GM19351 (cell line): Measurements from ENCODE around the gene IFRD2.

Experiments used
- ATAC-seq: cut with Tn5 transposase; IDR thresholded peaks from one replicate; pipeline ENCODE4 v1.9.1; 2021; ENCODE audit warnings: mild to moderate bottlenecking, moderate library complexity; ENCODE audit not compliant: unreplicated experiment

IFRD2 gene, protein sequence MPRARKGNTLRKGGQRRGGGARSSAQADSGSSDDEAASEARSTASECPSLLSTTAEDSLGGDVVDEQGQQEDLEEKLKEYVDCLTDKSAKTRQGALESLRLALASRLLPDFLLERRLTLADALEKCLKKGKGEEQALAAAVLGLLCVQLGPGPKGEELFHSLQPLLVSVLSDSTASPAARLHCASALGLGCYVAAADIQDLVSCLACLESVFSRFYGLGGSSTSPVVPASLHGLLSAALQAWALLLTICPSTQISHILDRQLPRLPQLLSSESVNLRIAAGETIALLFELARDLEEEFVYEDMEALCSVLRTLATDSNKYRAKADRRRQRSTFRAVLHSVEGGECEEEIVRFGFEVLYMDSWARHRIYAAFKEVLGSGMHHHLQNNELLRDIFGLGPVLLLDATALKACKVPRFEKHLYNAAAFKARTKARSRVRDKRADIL

DNA sequence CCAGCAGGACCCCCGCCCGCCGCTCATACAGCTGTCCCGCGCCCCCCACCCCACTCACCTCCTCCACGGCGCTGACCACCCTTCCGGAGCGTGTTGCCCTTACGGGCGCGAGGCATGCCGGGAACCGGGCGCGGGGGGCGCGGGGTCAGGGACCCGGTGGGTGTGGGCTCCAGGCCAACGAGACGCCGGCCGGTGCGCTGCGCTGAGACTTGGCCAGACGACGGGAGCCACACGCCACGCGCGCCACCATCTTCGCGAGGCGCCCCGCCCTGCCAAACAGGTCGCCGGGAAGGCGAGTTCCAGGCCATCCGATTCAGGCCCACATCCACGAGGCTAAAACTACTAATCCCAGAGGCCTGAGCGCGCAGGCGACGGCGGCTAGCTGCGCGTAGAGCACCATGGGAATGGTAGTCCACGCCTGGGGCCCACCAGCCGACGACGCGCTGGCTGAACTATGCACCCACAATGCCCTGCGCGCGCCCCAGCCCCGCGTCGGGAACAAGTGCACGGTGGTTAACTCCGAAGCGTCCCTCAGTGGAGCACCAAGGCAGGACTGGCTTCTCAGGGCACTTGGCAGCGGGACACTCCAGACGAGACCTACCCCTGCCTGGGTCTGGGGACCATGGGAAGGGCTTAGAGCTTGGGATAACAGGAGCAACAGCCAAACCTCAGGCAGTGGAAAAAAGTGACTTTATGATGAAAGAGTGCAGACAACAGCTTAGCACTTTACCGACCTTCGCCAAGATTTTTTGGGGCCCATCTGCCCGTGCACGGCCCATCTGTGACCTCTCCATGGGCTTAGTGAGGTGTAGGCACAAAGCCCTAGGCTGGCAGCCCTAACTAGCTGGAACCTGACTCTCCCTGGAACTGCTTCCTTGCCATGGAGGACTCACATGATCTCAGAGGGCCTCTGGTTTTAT lies at the start of gene IFRD2:
Gene IFRD2 (minus strand): TSS at position 271 of the 920 bp plus-strand sequence. CDS start 155 bp downstream, at position 116.
- ATAC-seq = peak; percentile 96

DNA sequence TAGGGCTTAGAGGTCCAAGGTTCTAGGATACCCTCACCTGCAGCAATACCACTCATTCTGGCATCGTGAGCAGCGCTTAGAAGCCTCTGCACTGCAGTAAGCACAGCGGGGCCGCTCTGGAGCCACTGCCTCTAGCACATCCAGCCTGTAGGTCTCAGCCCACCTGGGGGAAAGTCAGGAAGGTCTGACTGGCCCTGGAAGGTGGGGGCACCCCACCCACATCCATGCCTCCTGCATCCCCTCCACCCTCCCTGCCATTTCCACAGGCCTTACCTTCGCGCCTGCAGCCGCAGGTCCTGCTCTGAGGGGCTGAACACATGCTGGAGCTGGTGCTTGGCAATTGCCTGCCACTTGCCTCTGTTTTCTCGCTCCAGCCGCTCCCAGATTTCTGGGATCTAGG lies 49.3 kb upstream of the IFRD2 start:
- no peak for ATAC-seq

DNA sequence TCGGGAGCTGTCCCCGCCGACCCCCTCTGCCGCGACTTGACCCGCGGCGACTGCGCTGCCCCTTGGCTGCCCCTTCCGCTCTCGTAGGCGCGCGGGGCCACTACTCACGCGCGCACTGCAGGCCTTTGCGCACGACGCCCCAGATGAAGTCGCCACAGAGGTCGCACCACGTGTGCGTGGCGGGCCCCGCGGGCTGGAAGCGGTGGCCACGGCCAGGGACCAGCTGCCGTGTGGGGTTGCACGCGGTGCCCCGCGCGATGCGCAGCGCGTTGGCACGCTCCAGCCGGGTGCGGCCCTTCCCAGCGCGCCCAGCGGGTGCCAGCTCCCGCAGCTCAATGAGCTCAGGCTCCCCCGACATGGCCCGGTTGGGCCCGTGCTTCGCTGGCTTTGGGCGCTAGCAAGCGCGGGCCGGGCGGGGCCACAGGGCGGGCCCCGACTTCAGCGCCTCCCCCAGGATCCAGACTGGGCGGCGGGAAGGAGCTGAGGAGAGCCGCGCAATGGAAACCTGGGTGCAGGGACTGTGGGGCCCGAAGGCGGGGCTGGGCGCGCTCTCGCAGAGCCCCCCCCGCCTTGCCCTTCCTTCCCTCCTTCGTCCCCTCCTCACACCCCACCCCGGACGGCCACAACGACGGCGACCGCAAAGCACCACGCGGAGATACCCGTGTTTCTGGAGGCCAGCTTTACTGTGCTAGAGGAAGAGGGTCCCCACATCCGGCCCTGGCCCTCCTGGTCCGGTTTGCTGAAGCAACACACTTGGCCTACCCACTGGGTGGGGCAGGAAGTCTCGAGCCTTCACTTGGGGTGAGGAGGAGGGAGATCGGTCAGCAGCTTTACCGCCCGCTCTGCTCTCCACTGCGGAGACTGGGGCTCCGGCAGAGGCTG lies 48.5 kb upstream of the IFRD2 start, which contains the start of gene RASSF1:
Gene RASSF1 (minus strand): TSS at position 389 of the 882 bp plus-strand sequence. CDS start 31 bp downstream, at position 358.
- ATAC-seq = peak; percentile 29

DNA sequence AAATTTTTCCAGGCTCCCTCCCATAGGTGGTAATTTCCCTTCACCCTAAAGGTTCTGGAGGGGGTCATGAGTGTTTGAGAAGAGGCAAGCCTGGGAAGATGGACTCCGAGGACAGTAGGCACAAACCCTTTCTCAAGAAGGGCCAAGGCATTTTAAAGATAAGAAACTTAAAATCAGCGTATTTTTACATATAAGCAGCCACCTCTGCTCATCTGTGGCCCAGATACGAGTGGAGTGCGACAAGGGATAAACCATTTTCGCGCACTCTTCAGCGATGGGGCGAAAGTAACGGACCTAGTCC lies 47.9 kb upstream of the IFRD2 start:
- ATAC-seq = no peak

DNA sequence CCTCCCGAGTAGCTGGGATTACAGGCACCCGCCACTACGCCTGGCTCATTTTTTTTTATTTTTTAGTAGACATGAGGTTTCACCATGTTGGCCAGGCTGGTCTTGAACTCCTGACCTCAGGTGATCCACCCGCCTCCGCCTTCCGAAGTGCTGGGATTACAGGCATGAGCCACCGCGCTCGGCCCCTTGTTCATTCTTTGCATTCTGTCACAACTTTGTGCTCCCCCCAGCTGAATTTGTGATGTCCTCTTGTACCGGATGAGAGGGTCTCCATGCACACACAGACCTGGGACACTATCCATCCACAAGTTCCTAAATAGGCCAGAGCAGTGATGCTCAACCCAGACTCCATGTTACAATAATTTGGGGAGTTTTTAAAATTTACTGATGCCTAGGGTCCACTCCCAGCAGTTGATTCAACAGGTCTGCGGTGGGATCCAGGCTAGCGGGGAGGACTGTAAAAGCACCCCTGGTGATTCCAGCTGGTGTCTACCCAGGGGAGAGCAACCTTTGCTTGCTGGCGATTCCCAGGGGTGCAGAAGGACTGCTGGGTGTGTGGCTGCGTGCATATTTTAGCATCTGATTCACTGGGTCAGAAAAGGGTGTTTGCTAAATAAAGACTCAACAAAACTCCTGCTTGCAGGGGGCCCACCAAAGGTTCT lies 47.4 kb upstream of the IFRD2 start:
- ATAC-seq = no peak

DNA sequence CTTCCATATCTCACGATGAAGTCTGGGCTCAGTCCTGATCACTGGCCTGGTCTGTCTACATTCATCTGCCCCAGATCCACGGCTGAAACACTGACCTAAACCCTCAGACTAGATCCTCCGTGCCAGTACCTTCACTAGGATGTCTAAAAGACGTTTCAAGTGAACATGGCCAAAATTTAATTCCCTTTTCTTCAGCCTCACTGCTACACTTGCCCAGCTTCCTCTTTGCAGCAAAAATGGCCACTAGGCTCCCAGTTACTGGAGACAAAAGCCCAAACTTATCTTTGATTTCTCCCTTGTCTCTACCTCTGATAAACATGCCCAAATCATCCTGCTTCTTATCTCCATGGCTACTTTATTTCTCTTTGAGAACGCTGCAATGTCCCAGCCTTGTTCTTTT lies 46.7 kb upstream of the IFRD2 start:
- ATAC-seq = no peak

DNA sequence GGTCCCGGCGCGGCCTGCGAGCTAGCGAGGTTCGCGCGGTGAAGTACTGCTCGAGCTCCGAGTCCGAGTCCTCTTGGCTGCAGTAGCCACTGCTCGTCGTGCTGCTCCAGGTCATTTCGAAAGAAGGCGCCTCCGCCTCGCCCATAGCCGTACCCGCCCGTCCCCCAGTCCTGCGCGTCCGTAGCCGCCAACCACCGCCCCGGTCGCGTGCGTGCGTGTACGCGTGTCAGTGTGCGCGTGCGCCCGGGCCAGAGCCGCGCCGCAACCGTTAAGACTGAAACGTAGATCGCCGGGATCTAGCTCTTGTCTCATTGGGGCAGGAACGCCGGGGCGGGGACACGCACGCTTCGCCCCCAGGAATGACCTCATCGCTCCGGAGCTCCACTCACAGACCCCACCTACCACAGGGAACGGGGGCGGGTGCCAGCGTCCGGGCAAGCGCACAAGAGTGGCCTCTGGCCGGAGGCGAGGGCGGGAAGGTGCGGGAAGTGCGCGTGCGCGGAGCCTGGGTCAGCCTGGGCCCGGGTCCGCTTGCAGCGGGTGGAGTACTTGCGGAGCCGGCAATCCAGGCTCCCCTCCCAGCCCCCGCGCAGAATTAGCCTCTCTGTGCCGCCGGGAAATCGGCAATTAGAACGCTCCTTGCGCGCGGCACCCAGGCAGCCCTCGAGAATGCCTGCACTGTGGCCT lies 45.1 kb upstream of the IFRD2 start:
- ATAC-seq = peak; percentile 61

DNA sequence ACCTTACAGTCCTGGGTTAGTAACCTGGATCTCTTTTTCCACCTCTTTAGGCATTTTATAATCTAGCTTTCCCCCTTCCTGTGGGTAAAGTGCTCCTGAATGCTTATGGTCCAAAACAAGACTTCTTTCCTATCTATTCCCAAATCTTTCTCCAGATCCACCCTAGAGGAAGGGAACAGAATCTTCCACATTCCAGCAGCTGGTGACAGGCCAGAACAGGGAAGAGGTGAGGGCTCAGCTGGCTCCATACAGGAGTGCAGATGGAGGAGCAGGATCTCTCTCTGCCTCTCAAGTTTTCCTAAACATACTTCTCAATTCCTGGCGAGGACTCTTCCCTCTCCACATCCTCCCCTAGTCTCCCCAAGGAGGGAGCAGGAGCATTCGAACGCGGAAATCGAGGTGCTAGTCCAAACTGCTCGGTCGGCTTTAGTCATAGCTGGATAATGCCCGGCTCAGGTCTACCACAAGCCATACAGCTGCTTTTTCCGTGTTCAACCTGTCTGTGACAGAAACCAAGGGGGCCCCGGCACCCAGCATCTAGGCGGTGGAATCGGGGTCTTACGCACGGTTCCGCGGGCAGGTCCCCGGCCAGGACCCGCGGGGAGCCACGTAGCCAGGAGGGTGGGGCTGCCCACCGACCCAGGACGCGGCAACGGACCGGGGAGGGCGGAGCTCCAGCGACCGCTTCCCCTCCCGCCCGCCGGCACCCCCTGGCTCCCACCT lies 44.4 kb upstream of the IFRD2 start:
- ATAC-seq = peak; percentile 1

DNA sequence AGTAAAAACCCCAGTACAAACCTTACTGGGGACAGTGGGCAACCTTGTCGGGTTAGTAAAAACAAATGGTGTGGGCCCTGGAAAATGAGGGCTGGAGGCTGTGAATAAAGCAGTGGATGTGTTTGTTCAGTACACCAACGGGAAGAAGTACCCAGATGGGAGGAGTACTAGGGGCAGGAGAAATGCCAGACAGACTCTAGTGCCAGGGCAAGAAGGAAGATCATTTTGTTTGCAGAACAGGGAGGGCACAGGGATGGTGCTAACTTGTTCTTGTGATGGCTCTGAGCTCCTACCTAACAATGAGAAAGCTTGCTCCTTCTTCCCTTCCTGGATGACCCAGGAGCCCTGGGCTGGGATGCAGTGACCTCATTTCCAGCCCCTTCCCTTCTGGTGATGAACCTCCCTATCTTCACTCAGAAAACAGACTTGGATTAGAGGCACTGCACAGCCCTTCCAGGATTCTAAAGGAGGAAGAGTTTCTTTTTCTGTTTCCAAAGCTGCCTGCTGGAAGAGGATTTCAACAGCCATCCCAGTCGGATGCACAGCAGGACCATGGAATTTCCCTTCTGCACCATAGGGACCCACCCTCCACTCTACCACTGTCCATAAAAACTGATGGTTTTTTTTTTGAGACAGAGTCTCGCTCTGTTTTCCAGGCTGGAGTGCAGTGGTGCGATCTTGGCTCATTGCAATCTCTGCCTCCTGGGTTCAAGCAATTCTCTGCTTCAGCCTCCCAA lies 42.3 kb upstream of the IFRD2 start:
- ATAC-seq = no peak

DNA sequence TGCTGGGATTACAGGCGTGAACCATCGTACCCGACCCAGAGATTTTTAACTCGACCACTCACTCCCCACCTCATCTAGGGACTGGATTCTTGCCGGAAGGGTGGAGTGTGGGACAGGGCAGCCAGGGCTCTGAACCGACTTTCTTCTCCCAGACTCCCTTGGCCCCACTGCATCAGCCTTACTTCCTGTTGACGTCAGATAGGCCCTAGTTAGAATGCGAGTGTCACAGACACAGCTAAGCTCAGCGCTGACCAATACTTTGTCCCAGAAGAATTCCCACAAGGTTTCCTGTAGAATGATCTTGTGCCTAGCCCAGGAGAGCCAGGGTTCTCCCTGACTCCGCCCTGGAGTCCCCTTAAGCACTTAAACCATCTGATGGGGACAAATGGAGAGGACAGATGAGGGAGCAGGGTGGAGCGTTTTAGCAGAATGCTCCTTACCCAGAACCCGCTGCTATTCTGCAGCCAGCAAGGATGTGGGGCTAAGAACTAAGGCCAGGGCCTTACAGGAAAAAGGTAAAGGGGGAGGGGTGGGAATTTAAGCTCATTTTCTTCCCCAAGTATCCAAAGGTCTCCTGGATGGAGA lies 41.6 kb upstream of the IFRD2 start:
- ATAC-seq = no peak

DNA sequence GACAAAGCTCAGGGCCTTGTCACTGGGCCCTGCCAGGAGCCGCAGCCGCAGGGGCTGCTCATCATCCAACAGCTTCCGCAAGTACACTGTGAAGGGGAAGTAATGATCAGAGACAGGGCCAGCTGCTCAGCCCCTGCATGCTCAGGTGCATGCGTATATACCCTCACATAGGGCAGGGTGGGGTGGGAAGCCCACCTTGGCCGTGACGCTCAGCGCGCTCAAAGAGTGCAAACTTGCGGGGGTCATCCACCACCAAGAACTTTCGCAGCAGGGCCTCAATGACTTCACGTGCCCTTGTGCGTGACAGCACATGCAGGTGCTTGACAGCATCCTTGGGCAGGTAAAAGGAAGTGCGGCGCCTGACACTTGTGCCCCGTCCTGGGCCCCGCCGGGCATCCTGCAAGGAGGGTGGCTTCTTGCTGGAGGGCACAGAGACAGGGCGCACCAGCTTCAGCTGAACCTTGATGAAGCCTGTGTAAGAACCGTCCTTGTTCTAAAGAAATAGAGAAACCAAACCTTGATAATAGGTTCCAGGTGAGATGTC lies 39.2 kb upstream of the IFRD2 start:
- no peak for ATAC-seq

DNA sequence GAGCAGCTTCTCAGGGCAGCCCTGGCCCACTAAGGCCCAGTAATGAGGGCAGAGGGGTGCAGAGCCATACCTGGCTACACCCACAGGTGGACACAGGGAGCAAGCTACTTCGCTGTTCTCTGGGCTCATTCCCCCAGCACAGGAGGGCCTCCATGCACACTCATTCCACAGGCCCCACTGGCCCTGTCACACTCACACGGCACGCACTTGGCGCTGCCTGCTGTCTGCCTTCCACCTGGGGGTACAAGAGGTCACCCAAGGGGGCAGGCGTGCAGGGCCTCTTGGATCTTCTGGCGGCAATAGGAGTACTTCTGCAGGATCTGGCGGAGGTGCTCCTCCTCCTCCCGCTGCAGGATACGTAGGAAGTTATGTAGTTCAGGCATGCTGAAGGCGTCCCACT lies 38.1 kb upstream of the IFRD2 start:
- no peak for ATAC-seq

DNA sequence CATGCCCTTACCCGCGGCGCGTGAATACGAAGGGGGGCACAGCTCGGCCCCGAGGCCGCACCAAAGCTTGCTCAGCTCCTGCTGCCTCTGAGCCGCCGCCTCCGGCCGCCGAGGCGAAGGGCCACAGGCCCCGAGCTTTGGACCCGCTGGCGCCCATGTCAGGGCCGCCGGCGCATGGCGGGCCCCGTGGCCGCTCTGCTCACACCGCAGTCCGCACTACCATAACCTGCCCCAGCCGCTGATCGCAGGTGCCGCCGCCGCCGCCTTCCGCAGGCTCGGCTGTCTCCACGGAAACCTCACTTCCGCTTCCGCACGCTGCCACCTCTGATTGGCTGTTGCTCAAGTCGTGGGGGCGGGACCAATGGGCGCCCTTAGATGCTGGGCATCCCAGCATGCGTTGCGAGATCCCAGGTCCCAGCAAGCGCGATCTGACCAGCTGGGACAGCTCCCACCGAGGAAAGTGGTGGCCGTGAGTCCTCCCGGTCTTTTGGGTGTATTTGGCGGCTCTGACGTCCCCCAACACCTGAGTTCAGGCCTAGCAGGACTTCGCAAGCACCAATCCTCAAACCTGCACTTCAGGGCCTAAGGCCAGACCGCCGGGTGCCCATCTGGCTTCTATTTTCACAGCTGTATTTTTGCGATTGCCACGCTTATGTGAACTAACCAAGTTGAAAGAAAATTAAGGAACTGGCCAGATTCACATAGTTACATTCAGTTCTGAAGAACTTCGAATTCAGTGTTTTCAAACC lies 35.9 kb upstream of the IFRD2 start, which contains the start of gene TUSC2:
Gene TUSC2 (minus strand): TSS at position 281 of the 749 bp plus-strand sequence. CDS start 124 bp downstream, at position 157.
- peak; percentile 92 for ATAC-seq

DNA sequence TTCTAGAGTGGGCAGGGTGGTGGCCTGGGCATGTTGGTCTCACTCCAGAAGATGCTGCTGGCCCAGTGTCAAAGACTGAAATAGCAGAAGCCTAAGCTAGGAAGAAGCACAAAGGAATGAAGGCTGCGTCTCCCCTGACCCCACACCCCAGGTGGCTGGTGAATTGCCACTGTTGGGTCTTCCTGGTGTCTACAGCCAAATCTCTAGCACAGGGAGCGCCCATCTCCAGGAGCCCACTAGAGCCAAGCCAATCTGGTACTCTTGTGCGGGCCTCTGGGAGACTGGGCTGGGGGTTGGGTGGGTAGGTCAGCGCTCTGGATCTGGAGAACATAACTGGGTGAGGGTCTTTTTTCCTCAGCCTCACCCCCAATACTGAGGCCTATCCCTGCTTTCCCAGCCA lies 34.9 kb upstream of the IFRD2 start:
- no peak for ATAC-seq

DNA sequence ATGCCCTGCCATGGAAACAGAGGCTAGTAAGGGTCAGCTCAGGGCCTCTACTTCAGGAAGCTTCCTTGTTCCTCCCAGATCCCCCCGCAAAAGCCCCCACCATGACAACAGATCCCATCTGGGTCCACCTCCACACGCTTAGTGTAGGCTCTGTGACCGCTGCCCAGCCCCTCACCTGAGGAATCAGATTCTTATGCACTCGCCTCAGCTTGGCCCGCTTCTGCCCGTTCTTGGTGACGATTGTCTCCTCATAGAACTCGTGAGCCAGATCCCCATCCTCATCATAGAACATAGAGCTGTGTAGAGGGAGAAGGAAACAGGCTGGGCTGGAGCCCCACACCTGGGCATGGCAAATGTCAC lies 33.9 kb upstream of the IFRD2 start:
- ATAC-seq = no peak

DNA sequence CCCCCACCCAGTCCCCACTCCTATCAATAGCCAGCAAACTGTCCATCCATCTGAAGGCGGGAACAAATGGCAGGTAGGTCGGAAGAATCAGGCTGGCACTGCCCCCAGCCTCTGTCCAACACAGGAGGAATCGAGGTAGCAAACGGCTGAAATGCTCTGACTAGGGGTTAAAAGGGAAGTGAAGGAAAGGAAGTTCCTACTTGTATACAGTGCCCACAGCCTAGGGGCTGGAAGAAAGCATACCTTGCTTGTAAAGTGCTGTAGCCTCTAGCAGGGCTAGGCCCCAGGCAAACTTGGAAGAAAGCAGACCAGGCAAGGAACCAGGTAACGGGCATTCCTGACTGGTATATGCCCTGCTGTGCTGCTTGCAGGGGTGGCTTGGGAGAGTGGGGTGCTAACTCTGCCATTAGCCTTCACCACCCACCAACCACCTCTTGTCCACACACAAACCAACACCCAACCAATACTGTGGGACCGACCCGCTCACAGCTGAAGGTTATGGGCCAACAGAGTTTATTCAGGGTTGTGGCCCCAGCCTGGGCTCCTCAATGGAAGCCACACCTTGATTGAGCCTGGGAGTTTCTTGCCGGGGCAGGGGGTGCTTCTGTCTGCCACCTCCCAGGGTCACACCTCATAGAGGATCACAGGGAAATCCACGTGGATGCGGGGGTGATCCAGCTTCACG lies 33.4 kb upstream of the IFRD2 start:
- ATAC-seq = no peak

DNA sequence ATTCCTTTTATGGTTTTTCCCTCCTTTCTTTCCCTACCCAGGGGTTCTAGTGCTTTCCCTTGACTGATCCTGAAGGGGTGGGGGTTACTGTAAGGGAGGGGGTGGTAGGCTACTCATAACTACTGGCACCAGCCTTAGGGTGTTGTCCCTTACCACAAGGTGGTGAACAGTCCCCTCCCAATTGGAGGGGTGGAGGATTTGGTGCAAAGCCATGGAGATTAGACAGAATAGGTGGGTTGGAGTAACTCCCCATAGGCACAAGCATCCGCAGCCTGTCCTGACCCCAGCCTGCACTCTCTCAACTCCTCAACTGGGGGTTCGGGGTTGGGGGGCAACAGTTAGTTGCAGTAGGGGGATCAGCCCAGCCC lies 32.9 kb upstream of the IFRD2 start:
- no peak for ATAC-seq
